ENCODE results near the gene FAM124B. TPM values are rescaled to one million over a fixed set of nuclear protein-coding genes. Genes with fewer than 3 reads are reported as not detected.
A peak's percentile ranks its signal among the peaks of the same experiment; 100 is the strongest.

FAM124B gene
- total and polyA plus RNA-seq, 11 donors: 0.34 to 5.1 (median 1.6) TPM

DNA sequence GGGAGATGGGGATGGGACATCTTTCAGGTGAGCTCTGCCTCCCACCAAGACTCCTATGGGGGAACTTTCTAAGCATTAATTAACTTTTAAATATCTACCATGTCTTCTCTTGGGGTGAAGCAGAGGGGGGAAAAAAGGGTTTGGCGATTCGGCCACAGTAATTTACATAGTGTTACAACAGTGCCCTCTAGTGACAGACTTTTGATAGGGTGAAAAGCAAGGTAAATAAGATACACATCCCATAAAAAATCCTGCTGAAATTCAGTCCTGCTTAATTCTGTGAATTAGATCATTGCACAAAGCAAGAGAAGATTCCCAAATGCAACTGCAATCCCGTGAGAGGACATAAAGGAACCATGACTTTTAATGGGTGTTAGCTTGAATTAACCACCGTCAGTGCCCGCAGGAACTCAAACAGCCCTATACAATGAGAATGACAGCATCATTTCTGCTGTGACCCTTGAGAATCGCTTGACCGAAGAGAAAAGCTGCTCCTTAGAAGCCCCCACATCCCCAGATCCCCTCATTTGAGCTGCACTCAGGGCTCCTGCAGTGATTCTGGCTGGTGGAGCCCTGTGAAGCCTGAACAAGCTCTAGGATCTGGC lies 32.8 kb downstream of the FAM124B start:
- H3K4me3 ChIP-seq: no peak overlapping the region
- no peaks in the 10 kb centered on the region for H3K36me3 ChIP-seq
- intact Hi-C loops (cut with DNase I): loop anchor here in 2 of 10 donors (5.0 kb wide), 2 partner anchors 33 to 397 kb away; partner anchors contain the start of gene FAM124B (in 1 of the 2)
- TF ChIP-seq POLR2A (IDR thresholded peaks at IDR 0.05): no peak
- TF ChIP-seq, protein P1, sequence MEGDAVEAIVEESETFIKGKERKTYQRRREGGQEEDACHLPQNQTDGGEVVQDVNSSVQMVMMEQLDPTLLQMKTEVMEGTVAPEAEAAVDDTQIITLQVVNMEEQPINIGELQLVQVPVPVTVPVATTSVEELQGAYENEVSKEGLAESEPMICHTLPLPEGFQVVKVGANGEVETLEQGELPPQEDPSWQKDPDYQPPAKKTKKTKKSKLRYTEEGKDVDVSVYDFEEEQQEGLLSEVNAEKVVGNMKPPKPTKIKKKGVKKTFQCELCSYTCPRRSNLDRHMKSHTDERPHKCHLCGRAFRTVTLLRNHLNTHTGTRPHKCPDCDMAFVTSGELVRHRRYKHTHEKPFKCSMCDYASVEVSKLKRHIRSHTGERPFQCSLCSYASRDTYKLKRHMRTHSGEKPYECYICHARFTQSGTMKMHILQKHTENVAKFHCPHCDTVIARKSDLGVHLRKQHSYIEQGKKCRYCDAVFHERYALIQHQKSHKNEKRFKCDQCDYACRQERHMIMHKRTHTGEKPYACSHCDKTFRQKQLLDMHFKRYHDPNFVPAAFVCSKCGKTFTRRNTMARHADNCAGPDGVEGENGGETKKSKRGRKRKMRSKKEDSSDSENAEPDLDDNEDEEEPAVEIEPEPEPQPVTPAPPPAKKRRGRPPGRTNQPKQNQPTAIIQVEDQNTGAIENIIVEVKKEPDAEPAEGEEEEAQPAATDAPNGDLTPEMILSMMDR (IDR thresholded peaks at IDR 0.05): peak; percentile 51 to 81 (median 65)
- 47 to 59% (median 56%) methylated on average over 7 of the region's 7 CpGs for WGBS, 4 donors
- no peaks in the 10 kb centered on the region for H3K4me1 ChIP-seq
- ATAC-seq: peak in 1 of 4 donors; percentile 39
- H3K27ac ChIP-seq: no peak overlapping the region
- no peak for DNase-seq
- H3K9me3 ChIP-seq: no peaks in the 10 kb centered on the region
- no peaks in the 10 kb centered on the region for H3K27me3 ChIP-seq

DNA sequence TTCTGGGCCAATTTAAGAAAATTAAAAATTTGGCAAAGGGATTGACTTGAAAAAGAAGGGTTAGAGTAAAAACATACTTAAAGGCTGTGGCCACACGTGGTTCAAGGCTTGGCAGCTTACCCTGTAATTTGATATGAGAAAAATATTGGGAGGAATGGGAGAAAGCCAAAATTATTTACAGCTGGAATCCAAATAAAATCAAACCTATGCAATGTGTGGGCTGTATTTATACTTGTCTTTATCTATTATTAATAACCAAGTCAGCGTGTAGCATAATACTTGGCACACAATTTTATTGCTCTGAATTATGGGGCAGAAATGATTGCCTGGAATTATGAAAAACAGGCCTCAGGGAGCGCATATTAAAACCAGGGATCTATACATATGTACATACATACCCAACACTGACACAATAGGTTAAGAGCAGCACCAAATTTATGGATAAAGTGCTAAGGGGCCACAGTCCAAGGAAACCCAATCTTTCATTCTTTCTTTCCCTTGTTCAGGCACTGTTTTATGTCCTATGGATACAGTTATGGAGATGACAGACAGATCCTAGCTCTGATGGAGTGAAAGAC lies 35.6 kb downstream of the FAM124B start:
- no peaks in the 10 kb centered on the region for H3K27me3 ChIP-seq
- TF ChIP-seq POLR2A (IDR thresholded peaks at IDR 0.05): no peak
- TF ChIP-seq, protein P1 (IDR thresholded peaks at IDR 0.05): no peak
- no peaks in the 10 kb centered on the region for H3K4me1 ChIP-seq
- DNase-seq (no peak), ATAC-seq (no peak)
- H3K36me3 ChIP-seq: no peaks in the 10 kb centered on the region
- H3K4me3 ChIP-seq: no peak overlapping the region
- H3K9me3 ChIP-seq: no peaks in the 10 kb centered on the region
- intact Hi-C loops (cut with DNase I): loop anchor here in 2 of 10 donors (5.0 kb wide), 2 partner anchors 36 to 394 kb away; partner anchors contain the start of gene FAM124B (in 1 of the 2)
- no peak overlapping the region for H3K27ac ChIP-seq
- WGBS, 4 donors: 64 to 71% (median 68%) methylated on average over 3 of the region's 3 CpGs

DNA sequence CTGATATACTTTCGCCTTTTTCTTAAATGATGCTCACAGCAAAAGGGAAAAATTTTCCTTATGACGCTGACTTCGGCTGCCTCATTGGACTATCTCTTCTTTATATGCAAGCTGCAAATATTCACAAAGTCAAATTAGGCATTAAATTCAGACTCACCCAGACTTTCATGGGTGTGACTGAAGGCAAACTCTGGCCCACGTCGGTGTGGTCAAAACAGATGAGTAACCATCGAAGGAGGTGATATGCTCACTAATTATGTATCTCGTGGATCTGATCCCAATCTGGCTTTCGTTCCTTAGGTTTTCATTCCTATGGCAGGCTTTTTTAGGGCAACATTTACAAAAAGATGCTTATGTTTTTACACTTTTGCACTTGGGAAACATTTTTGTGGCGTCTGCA lies 36.6 kb downstream of the FAM124B start:
- no peak for TF ChIP-seq POLR2A (IDR thresholded peaks at IDR 0.05)
- TF ChIP-seq, protein P1 (IDR thresholded peaks at IDR 0.05): no peak
- Histone ChIP-seq H3K4me3 (no peak overlapping the region), H3K36me3 (no peaks in the 10 kb centered on the region), H3K27ac (no peak overlapping the region), H3K9me3 (no peaks in the 10 kb centered on the region), H3K27me3 (no peaks in the 10 kb centered on the region), H3K4me1 (no peaks in the 10 kb centered on the region)
- ATAC-seq (no peak), DNase-seq (no peak)
- WGBS, 4 donors: 91 to 94% (median 93%) methylated on average over 9 of the region's 9 CpGs
- intact Hi-C loops (cut with DNase I): loop anchor here in 2 of 10 donors (5.0 kb wide), 2 partner anchors 37 to 393 kb away; partner anchors contain the start of gene FAM124B (in 1 of the 2)

DNA sequence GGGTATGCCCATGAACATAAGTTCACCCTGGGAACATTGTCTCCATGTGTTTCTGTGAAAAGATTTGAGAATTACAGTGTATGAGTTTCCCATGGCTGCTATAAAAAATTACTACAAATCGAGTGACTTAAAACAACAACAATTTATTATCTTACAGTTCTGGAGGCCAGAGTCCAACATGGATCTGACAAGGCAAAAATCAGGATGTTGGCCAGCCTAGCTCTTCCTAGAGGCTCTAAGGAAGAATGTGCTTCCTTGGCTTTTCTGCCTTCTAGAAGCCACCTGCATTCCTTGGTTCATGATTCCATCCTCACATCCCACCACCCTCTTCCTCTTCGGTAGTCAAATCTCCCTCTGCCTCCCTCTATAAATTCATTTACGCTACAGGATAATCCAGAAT lies 38.6 kb downstream of the FAM124B start:
- 88 to 95% (median 93%) methylated on average over 3 of the region's 3 CpGs for WGBS, 4 donors
- TF ChIP-seq, protein P1 (IDR thresholded peaks at IDR 0.05): no peak
- TF ChIP-seq POLR2A (IDR thresholded peaks at IDR 0.05): no peak
- intact Hi-C loops (cut with DNase I): loop anchor here in 2 of 10 donors (5.0 kb wide), 2 partner anchors 79 to 84 kb away; no protein-coding TSS in a partner anchor

More for the DNA sequence above, 38.6 kb downstream of the FAM124B start:
- Histone ChIP-seq H3K4me1 (no peaks in the 10 kb centered on the region), H3K36me3 (no peaks in the 10 kb centered on the region), H3K27ac (no peak overlapping the region), H3K9me3 (no peaks in the 10 kb centered on the region), H3K27me3 (no peaks in the 10 kb centered on the region), H3K4me3 (no peak overlapping the region)
- no peak for DNase-seq
- no peak for ATAC-seq

Measured in heart left ventricle (tissue), 16 donors.